K562 (cell line): ENCODE data around the gene ASB6. TPM values are rescaled to one million over a fixed set of nuclear protein-coding genes. Genes with fewer than 3 reads are reported as not detected.

ENCODE experiments used
- FOXK2 ChIP-seq, 2 experiments: fragments of 450-650 bp; IDR thresholded peaks in 1 of 2; conservative IDR thresholded peaks in 1 of 2; 2 replicates each; pipeline ENCODE4 v1.6.1; 2016; ENCODE audit warnings: low read depth in 2 of 2, mild to moderate bottlenecking in 1 of 2
- IFI16 ChIP-seq: fragments of 250-450 bp; sonication (Bioruptor Pico); IDR thresholded peaks from 2 replicates; pipeline ENCODE4 v2.1.2; 2022; ENCODE audit warnings: mild to moderate bottlenecking, inconsistent platforms
- MTA1 ChIP-seq: fragments of 450-650 bp; IDR thresholded peaks from 2 replicates; pipeline ENCODE4 v1.6.1; 2017; ENCODE audit warnings: borderline replicate concordance
- MTF1 ChIP-seq: fragments of 250-450 bp; sonication (Bioruptor Pico); IDR thresholded peaks from 2 replicates; pipeline ENCODE4 v1.9.0; 2021; ENCODE audit warnings: moderate library complexity, mild to moderate bottlenecking, inconsistent platforms, borderline replicate concordance
- MYC ChIP-seq, 2 experiments: fragments of 250-450 bp in 1 of 2; sonication (Bioruptor Pico) in 1 of 2; IDR thresholded peaks; 2 replicates each; pipeline versions ENCODE4 v1.5.1 to v1.6.1; 2012 to 2021; ENCODE audit warnings: low read depth in 2 of 2, borderline replicate concordance in 1 of 2, improper control_type of control experiment in 1 of 2, low read length in 1 of 2, mild to moderate bottlenecking in 1 of 2, moderate library complexity in 1 of 2
- ZNF609 ChIP-seq: sonication (generic); formaldehyde crosslinking; IDR thresholded peaks from 2 replicates; pipeline ENCODE4 v1.8.1; 2023; ENCODE audit warnings: missing genetic modification reagents, mild to moderate bottlenecking, borderline replicate concordance
- polyA plus RNA-seq, 8 experiments: library from polyadenylated mRNA; depleted of rRNA in 4 of 8; stranded (reverse) in 5 of 8; unstranded in 3 of 8; fragments of >200 nt; fragmentation: Nextera tagmentation in 2 of 8; fragmentation: Illumina TruSeq in 1 of 8; extraction: Ambion mirVana in 2 of 8; extraction: Trizol in 1 of 8; gene quantifications; 2 replicates each; pipeline versions ENCODE4 v1.2.1 to v1.2.3, GENCODE V29; 2011 to 2014; ENCODE audit warnings: inconsistent platforms in 1 of 8, missing spikeins in 1 of 8
- total RNA-seq, 7 experiments: library from RNA; depleted of rRNA in 6 of 7; stranded (reverse); fragments of >200 nt in 6 of 7; fragmentation: Illumina TruSeq in 2 of 7; extraction: Trizol in 2 of 7; gene quantifications; 2 replicates each; pipeline versions ENCODE4 v1.2.1 to v1.2.3, GENCODE V29; 2011 to 2021; ENCODE audit warnings: low replicate concordance in 1 of 7

Gene ASB6
- total and polyA plus RNA-seq, 9 of the 15 experiments (the other 6 are each of a cell fraction or from before 2014, with no cell fraction given) = 0.92 to 17.8 (median 11.3) TPM

- TF ChIP-seq ZNF609 (CRISPR knock-in tag) = no peak
- no peak for TF ChIP-seq IFI16
- TF ChIP-seq MYC (IDR thresholded peaks at IDR 0.05; ENCODE audit: low read depth, low read length) = no peak
- TF ChIP-seq MYC (CRISPR knock-in tag; IDR thresholded peaks at IDR 0.05; ENCODE audit: borderline replicate concordance, low read depth) = no peak
- TF ChIP-seq FOXK2 (conservative IDR thresholded peaks at IDR 0.05 in 1 of 2, IDR thresholded peaks at IDR 0.05 in 1 of 2; ENCODE audit: low read depth in 2 of 2) = no peak
- TF ChIP-seq MTA1 = no peak
- TF ChIP-seq MTF1 = no peak
Measured at GRCh38 chr9:129632460-129632859, 9.5 kb downstream of the ASB6 start (continued).
